D721Med (cell line): ENCODE data around the gene TRDN.

Source experiments
- DNase-seq: peaks from one replicate; pipeline ENCODE4 v3.0.0; 2011; ENCODE audit warnings: low spot score; ENCODE audit not compliant: insufficient read length
- FAIRE-seq: peaks from 2 replicates; lab custom pipeline; 2011; peaks lifted over from hg19 to GRCh38; lab: Jason Lieb, UNC
- CTCF ChIP-seq: IDR thresholded peaks from 2 replicates; pipeline ENCODE4 v1.5.1; 2012; ENCODE audit warnings: mild to moderate bottlenecking, control low read depth; ENCODE audit not compliant: insufficient read depth; ENCODE audit errors: missing control alignments

TRDN gene

GRCh38 chr6:123662757-123663156 lies 26.0 kb upstream of the TRDN start:
- no peak for TF ChIP-seq CTCF
- FAIRE-seq (no peak), DNase-seq (no peak)

- no peak for TF ChIP-seq CTCF
- FAIRE-seq (no peak), DNase-seq (no peak)
Observed at GRCh38 chr6:123661105-123661891, 24.5 kb upstream of the TRDN start.

- TF ChIP-seq CTCF = no peak
- DNase-seq = no peak
- no peak for FAIRE-seq
Observed at GRCh38 chr6:123659960-123660748, 23.4 kb upstream of the TRDN start.

GRCh38 chr6:123658848-123659247 lies 22.1 kb upstream of the TRDN start:
- FAIRE-seq (no peak), DNase-seq (no peak)
- no peak for TF ChIP-seq CTCF

GRCh38 chr6:123655521-123656306 lies 19.0 kb upstream of the TRDN start:
- TF ChIP-seq CTCF = no peak
- FAIRE-seq (no peak), DNase-seq (no peak)

GRCh38 chr6:123648723-123649122 lies 12.0 kb upstream of the TRDN start:
- FAIRE-seq = no peak
- TF ChIP-seq CTCF = no peak

More at GRCh38 chr6:123648723-123649122, 12.0 kb upstream of the TRDN start:
- DNase-seq = no peak
